HepG2 (cell line): ENCODE data around the gene SRP9. TPM values are rescaled to one million over a fixed set of nuclear protein-coding genes. Genes with fewer than 3 reads are reported as not detected.
"Not testable (repeated sequence)": the region's sequence is repeated elsewhere in the genome, so short reads cannot be mapped to it uniquely, and the experiment has no call there.

Experiments used
- ATAC-seq: fragments of 200-7000 bp; cut with Tn5 transposase; 3 replicates; pipeline ENCODE4 v1.9.1; 2020; ENCODE audit warnings: mild to moderate bottlenecking, moderate library complexity
- BruUV-seq: library from RNA; stranded (reverse); fragments of 400-500 nt; replicated peaks from 2 replicates; lab custom pipeline; 2021; lab: Mats Ljungman, UMichigan
- CTCF ChIA-PET: fragments of 300-600 bp; formaldehyde crosslinking; extraction: SDS; loops from one replicate; lab custom pipeline; 2021; ENCODE audit warnings: low total read pairs, inconsistent platforms, low intra/inter-chr PET ratio; lab: Yijun Ruan, JAX
- POLR2A ChIA-PET: fragments of 350-600 bp; sonication (Branson Sonifier 250); formaldehyde crosslinking; loops from one replicate; lab custom pipeline; 2020; ENCODE audit warnings: antibody characterized with exemption, inconsistent platforms; lab: Yijun Ruan, JAX
- DNase-seq: peaks from one replicate; pipeline ENCODE4 v3.0.0-alpha.2; 2015; ENCODE audit warnings: low spot score
- FAIRE-seq: peaks from 3 replicates; lab custom pipeline; 2011; peaks lifted over from hg19 to GRCh38; lab: Jason Lieb, UNC
- H2AFZ ChIP-seq: one replicate; pipeline ENCODE4 v1.6.1; 2011; ENCODE audit warnings: low read length, inconsistent platforms
- H3K27ac ChIP-seq: fragments of 300-600 bp; 3 replicates; pipeline ENCODE4 v1.8.0; 2011; ENCODE audit warnings: mixed run types, mild to moderate bottlenecking, mixed read lengths, low read length, inconsistent platforms; ENCODE audit not compliant: insufficient read depth; ENCODE audit errors: extremely low read length
- H3K27me3 ChIP-seq, 2 experiments: fragments of 200-600 bp in 1 of 2; 2 replicates in 1 of 2; 3 replicates in 1 of 2; pipeline versions ENCODE4 v1.6.0 to v1.8.0; 2011; ENCODE audit warnings: low read length in 2 of 2, mild to moderate bottlenecking in 2 of 2, moderate library complexity in 2 of 2, inconsistent platforms in 1 of 2; ENCODE audit not compliant: insufficient read depth in 2 of 2, control insufficient read depth in 1 of 2
- H3K36me3 ChIP-seq, 2 experiments: fragments of 200-600 bp in 1 of 2; replicated peaks in 1 of 2; 2 replicates in 1 of 2; 3 replicates in 1 of 2; pipeline versions ENCODE4 v1.5.1 to v1.8.0; 2011; ENCODE audit warnings: low read length in 2 of 2, inconsistent platforms in 1 of 2; ENCODE audit not compliant: insufficient read depth in 2 of 2, control insufficient read depth in 1 of 2
- H3K4me1 ChIP-seq: 2 replicates; pipeline ENCODE4 v1.5.1; 2012; ENCODE audit warnings: low read length, inconsistent platforms; ENCODE audit not compliant: insufficient read depth
- H3K4me2 ChIP-seq: 2 replicates; pipeline ENCODE4 v1.6.0; 2011; ENCODE audit warnings: low read depth, low read length, inconsistent platforms
- H3K4me3 ChIP-seq, 3 experiments: fragments of 200-600 bp in 1 of 3; sonication (generic), shearing (Covaris generic) in 1 of 3; replicated peaks in 1 of 3; 2 replicates each; pipeline ENCODE4 v1.5.1; 2011 to 2016; ENCODE audit warnings: low read length in 3 of 3, inconsistent platforms in 2 of 3, low read depth in 2 of 3, mild to moderate bottlenecking in 2 of 3, control low read depth in 1 of 3, mixed read lengths in 1 of 3; ENCODE audit not compliant: insufficient read depth in 1 of 3
- H3K79me2 ChIP-seq: one replicate; pipeline ENCODE4 v1.6.1; 2011; ENCODE audit warnings: low read length, inconsistent platforms; ENCODE audit not compliant: insufficient read depth
- H3K9ac ChIP-seq: 2 replicates; pipeline ENCODE4 v1.6.0; 2011; ENCODE audit warnings: mild to moderate bottlenecking, low read depth, low read length, inconsistent platforms; ENCODE audit not compliant: insufficient read depth
- H3K9me3 ChIP-seq: 2 replicates; pipeline ENCODE4 v1.5.1; 2012; ENCODE audit warnings: mild to moderate bottlenecking, low read length
- H4K20me1 ChIP-seq: 2 replicates; pipeline ENCODE4 v1.6.0; 2011; ENCODE audit warnings: inconsistent platforms, mild to moderate bottlenecking, low read length, moderate library complexity; ENCODE audit not compliant: insufficient read depth
- ARID2 ChIP-seq: sonication (generic); formaldehyde crosslinking; IDR thresholded peaks from 2 replicates; pipeline ENCODE4 v1.8.1; 2022; ENCODE audit warnings: mild to moderate bottlenecking, missing genetic modification reagents, borderline replicate concordance
- ARID4A ChIP-seq: sonication (generic); formaldehyde crosslinking; IDR thresholded peaks from 2 replicates; pipeline ENCODE4 v1.5.0; 2020; ENCODE audit warnings: mild to moderate bottlenecking, missing genetic modification reagents, borderline replicate concordance
- ATF7-NPFF ChIP-seq: sonication (generic); formaldehyde crosslinking; IDR thresholded peaks from 2 replicates; pipeline ENCODE4 v1.8.1; 2023; ENCODE audit warnings: mild to moderate bottlenecking, low read depth, missing genetic modification reagents, moderate library complexity
- HDAC1 ChIP-seq: sonication (generic); formaldehyde crosslinking; IDR thresholded peaks from 2 replicates; pipeline ENCODE4 v1.5.1; 2020; ENCODE audit warnings: mild to moderate bottlenecking, missing genetic modification reagents
- HOMEZ ChIP-seq: IDR thresholded peaks from 2 replicates; pipeline ENCODE4 v1.6.1; 2016; ENCODE audit warnings: low read depth
- KDM3A ChIP-seq: IDR thresholded peaks from 2 replicates; pipeline ENCODE4 v1.6.1; 2018; ENCODE audit warnings: low read depth, missing compliant biosample characterization
- KLF6 ChIP-seq: IDR thresholded peaks from 2 replicates; pipeline ENCODE4 v1.8.0; 2016; ENCODE audit warnings: missing biosample characterization, missing genetic modification reagents
- MYC ChIP-seq: sonication (generic); formaldehyde crosslinking; IDR thresholded peaks from 2 replicates; pipeline ENCODE4 v1.9.0; 2021; ENCODE audit warnings: missing genetic modification reagents, borderline replicate concordance
- PHF8 ChIP-seq: sonication (generic); formaldehyde crosslinking; IDR thresholded peaks from 2 replicates; pipeline ENCODE4 v1.5.0; 2020; ENCODE audit warnings: missing genetic modification reagents
- SALL2 ChIP-seq: sonication (generic); formaldehyde crosslinking; IDR thresholded peaks from 2 replicates; pipeline ENCODE4 v1.8.1; 2023; ENCODE audit warnings: mild to moderate bottlenecking, missing genetic modification reagents, inconsistent platforms
- TBX2 ChIP-seq: sonication (generic); formaldehyde crosslinking; IDR thresholded peaks from 2 replicates; pipeline ENCODE4 v1.5.0; 2020; ENCODE audit warnings: missing genetic modification reagents, mild to moderate bottlenecking, borderline replicate concordance
- THAP7 ChIP-seq: sonication (generic); formaldehyde crosslinking; IDR thresholded peaks from 2 replicates; pipeline ENCODE4 v1.8.1; 2023; ENCODE audit warnings: mild to moderate bottlenecking, missing genetic modification reagents
- ZFX ChIP-seq: sonication (generic); formaldehyde crosslinking; IDR thresholded peaks from 2 replicates; pipeline ENCODE4 v1.4.0; 2020; ENCODE audit warnings: mild to moderate bottlenecking, low read depth, missing genetic modification reagents, moderate library complexity
- ZMYM3 ChIP-seq: sonication (generic); formaldehyde crosslinking; IDR thresholded peaks from 2 replicates; pipeline ENCODE4 v1.5.1; 2020; ENCODE audit warnings: mild to moderate bottlenecking, missing genetic modification reagents
- ZNF441 ChIP-seq: sonication (generic); formaldehyde crosslinking; IDR thresholded peaks from 2 replicates; pipeline ENCODE4 v1.7.0; 2021; ENCODE audit warnings: missing genetic modification reagents, borderline replicate concordance
- WGBS: methylation state at CpG from one replicate; pipeline ENCODE4 v1.1.6; 2017; ENCODE audit warnings: low lambda C conversion rate; 5-methylcytosine and 5-hydroxymethylcytosine counted together
- in situ Hi-C: cut with HindIII; loops from 2 replicates; pipeline ENCODE4 v1.10.0; 2017; ENCODE audit warnings: low pct_unique_long_range_greater_than_20kb; ENCODE audit not compliant: extremely low pct_ligation_motif_present
- intact Hi-C: fragments of 100-400 bp; cut with micrococcal nuclease; formaldehyde crosslinking; loops from one replicate; pipeline ENCODE4 v1.10.0; 2022; ENCODE audit not compliant: unreplicated experiment
- polyA plus RNA-seq, 8 experiments: library from polyadenylated mRNA; depleted of rRNA in 3 of 8; stranded (reverse) in 7 of 8; unstranded in 1 of 8; fragments of >200 nt; fragmentation: Illumina TruSeq in 4 of 8; extraction: Trizol in 4 of 8; gene quantifications; 2 replicates each; pipeline versions ENCODE4 v1.2.1 to v1.2.3, GENCODE V29; 2011 to 2016; ENCODE audit warnings: low read depth in 4 of 8, missing spikeins in 1 of 8, mixed read lengths in 1 of 8; ENCODE audit not compliant: insufficient read depth in 1 of 8
- total RNA-seq, 5 experiments: library from RNA; depleted of rRNA; stranded (reverse); fragments of >200 nt; fragmentation: Illumina TruSeq; extraction: Trizol; gene quantifications; 2 replicates each; pipeline ENCODE4 v1.2.3, GENCODE V29; 2016; ENCODE audit warnings: low read depth in 1 of 5

The SRP9 gene
- total and polyA plus RNA-seq, 2 of the 13 experiments (the other 11 are each of a cell fraction or from before 2014, with no cell fraction given): 251 to 307 TPM

GRCh38 chr1:225810579-225811538, 33.2 kb downstream of the SRP9 start:
- H3K79me2 ChIP-seq: peaks cover 30% of the 10 kb centered on the region
- BruUV-seq, intact Hi-C loops, H2AFZ ChIP-seq, FAIRE-seq, H3K9me3 ChIP-seq, H4K20me1 ChIP-seq, in situ Hi-C loops, H3K27me3 ChIP-seq, H3K36me3 ChIP-seq: not testable (repeated sequence)
- H3K27ac ChIP-seq: peak overlapping the region; percentile 69
- peak; percentile 15 for DNase-seq
- WGBS: under 1% methylated on average over 17 of the region's 29 CpGs
- 0 out of 3 replicates have a peak, but pooled peaks have one; percentile 1 for ATAC-seq
- H3K4me3 ChIP-seq: peak overlapping the region; percentile 68 to 87 (median 80)
- peak overlapping the region; percentile 79 for H3K9ac ChIP-seq
- peak overlapping the region; percentile 93 for H3K4me2 ChIP-seq
- POLR2A ChIA-PET: interaction anchor here (1.0 to 6.3 kb wide), 9 partner anchors 10 to 188 kb away, joined by 3 to 87 read pairs (median 5); partner anchors contain the start of genes SDE2, SRP9 and TMEM63A
- CTCF ChIA-PET: interaction anchor here (1.3 to 1.7 kb wide), 2 partner anchors 33 to 336 kb away, joined by 3 read pairs; partner anchors contain the start of gene SRP9
- H3K4me1 ChIP-seq: peaks cover 58% of the 10 kb centered on the region
- peak; percentile 8; the same call in 1 of the 2 replicates for TF ChIP-seq ARID4A
- 0 out of 2 replicates have a peak, but pooled peaks have one; percentile 16 for TF ChIP-seq TBX2
- 0 out of 2 replicates have a peak, but pooled peaks have one; percentile 31 for TF ChIP-seq SALL2 (CRISPR knock-in tag)
- 0 out of 2 replicates have a peak, but pooled peaks have one; percentile 8 for TF ChIP-seq ARID2 (CRISPR knock-in tag)
- TF ChIP-seq ZFX (CRISPR knock-in tag): peak; percentile 44; the same call in 1 of the 2 replicates
- 0 out of 2 replicates have a peak, but pooled peaks have one; percentile 32 for TF ChIP-seq KLF6
- peak; percentile 16; the same call in 1 of the 2 replicates for TF ChIP-seq ZMYM3 (CRISPR knock-in tag)
- TF ChIP-seq ZNF441 (CRISPR knock-in tag): 0 out of 2 replicates have a peak, but pooled peaks have one; percentile 51
- 0 out of 2 replicates have a peak, but pooled peaks have one; percentile 30 for TF ChIP-seq PHF8 (CRISPR knock-in tag)
- peak; percentile 63; the same call in 1 of the 2 replicates for TF ChIP-seq THAP7 (CRISPR knock-in tag)
- TF ChIP-seq KDM3A (CRISPR knock-in tag): 0 out of 2 replicates have a peak, but pooled peaks have one; percentile 14
- TF ChIP-seq MYC: 0 out of 2 replicates have a peak, but pooled peaks have one; percentile 15
- TF ChIP-seq HOMEZ (CRISPR knock-in tag): 0 out of 2 replicates have a peak, but pooled peaks have one; percentile 8
- peak; percentile 55; the same call in 1 of the 2 replicates for TF ChIP-seq HDAC1 (CRISPR knock-in tag)
- TF ChIP-seq ATF7-NPFF (CRISPR knock-in tag): 0 out of 2 replicates have a peak, but pooled peaks have one; percentile 4
